ENCODE results near the gene USP11.

USP11 gene

GRCh38 chrX:47232803-47233332, at the start of gene USP11:
Gene USP11 (plus strand): TSS chrX:47233009. CDS start chrX:47233044, 35 bp downstream.
- DNase-seq, result peak; percentile 61
- ATAC-seq, result peak; percentile 48

- no peak for ATAC-seq
- DNase-seq, result no peak
These were observed 48.3 kb upstream of the USP11 start for GRCh38 chrX:47184486-47184885.

GRCh38 chrX:47185241-47185640, 47.6 kb upstream of the USP11 start:
- no peak for DNase-seq
- no peak for ATAC-seq

- DNase-seq, result no peak
These were observed 46.6 kb upstream of the USP11 start for GRCh38 chrX:47186096-47186740.

GRCh38 chrX:47187106-47187677, 45.6 kb upstream of the USP11 start:
- DNase-seq (no peak), ATAC-seq (no peak)

More at GRCh38 chrX:47186096-47186740, 46.6 kb upstream of the USP11 start:
- ATAC-seq, result no peak

DNA sequence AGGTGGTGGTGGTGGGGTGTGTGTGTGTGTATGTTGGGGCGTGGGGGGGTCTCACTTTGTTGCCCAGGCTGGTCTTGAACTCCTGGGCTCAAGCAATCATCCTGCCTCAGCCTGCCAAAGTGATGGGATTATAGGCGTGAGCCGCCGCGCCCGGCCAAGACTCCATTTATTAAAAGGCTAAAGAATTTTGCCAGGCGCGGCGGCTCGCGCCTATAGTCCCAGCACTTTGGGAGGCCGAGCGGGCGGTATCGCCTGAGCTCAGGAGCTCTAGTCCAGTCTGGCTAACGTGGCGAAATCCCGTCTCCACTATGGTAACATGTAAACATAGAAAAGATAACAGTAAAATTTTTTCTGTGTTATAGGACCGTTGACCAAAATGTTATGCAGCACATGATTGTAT, 42.9 kb upstream of the USP11 start:
- no peak for DNase-seq
- ATAC-seq, result no peak

DNA sequence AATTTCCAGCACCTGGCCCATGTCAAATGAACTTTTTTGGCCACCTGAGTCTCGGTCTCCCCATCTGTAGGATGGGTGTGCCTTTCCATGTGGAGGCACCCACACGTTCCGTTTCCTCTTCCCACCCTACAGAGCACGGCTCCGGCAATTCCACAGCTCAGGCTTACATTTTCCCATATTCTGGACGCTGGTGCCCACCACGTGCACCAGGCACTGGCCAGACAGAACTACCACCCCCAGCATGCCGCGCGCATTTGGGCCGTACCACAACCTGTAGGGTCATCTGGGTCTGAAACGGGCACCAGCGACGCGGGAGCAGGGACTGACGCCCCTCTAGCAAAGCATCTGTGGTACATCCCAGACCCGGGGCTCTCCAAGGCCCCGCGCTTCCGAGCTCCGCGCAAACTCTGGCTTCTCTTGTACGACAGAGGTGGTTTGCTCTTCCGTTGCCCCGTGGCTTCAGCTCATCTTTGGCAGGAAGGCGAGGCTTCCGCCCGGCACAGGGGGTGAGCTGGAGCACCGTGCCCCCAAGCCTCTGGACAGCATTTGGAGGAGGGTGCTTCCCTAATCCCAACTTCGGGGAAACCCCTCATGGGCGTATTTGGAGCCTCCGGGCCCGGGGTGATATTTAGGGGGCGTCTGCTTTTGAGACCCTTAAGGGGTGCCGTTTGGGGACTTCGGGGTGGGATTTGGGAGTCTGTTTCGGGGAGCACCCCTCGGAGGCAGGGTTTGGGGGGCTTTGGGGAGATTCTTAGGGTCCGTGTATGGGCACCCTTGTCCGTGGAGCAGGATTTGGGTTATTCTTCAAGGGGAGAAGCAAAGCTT, 42.2 kb upstream of the USP11 start:
- ATAC-seq (peak; percentile 84), DNase-seq (peak; percentile 81)

GRCh38 chrX:47191331-47191730, 41.5 kb upstream of the USP11 start:
- peak; percentile 47 for DNase-seq
- no peak for ATAC-seq

DNA sequence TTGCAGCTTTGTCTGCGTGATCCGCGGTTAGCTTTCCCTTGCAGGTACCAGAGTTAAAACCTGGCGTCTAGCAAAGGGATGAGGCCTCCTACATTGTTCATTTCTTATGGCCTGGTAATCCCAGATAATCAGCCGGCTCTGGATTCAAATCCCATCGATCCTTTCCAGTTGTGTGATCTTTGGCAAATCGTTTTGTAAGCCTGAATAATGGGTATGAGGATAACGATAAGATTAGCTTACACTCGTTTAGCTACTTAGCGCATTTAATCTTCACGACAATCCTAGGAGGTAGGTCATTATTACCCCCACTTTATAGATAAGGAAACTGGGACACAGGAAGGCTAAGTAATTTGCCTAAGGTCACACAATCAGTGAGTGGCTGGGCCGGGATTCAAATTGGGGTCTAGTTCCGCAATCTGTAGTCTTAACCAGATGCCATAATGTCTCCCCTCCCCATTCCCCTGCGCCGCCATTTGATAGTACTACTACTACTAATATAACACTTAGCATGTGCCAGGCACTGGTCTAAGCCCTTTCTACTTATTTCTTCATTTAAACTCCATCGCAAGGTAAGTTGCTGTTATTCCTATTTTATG, 40.9 kb upstream of the USP11 start:
- no peak for DNase-seq
- no peak for ATAC-seq

DNA sequence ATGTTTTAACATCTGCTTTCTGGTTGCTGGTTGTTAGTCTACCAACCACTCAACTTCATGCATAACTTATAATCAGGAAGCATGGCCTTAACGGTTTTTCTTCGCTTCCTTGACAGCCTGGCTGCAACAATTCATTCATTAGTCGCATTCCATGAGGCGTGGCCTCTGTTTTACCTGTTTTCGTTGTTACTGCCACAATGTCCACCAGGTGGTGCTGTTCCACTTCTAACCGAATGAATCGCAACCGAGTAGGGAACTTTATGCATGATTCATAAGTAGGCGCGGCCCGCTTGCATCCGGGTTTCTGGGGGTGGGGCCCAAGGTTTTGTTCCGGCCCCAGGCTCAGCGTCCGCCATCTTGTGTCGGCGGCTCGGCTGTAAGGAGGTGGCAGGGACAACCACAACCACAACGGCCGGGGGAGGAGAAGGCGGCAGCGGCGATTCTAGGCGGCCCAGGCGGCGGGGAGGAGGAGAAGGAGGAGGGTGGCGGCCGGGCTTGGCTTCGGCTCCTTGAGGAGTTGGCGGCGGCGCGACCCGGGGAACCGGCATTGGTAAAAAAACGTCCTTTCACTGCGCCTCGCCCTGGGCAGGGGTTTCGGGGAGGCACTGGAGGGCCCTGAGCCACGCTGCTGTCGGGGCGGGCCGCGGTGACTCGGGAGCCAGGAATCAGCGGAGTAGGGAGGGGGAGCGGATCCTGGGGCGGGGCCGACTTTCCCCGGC, 39.2 kb upstream of the USP11 start, which contains the start of gene UBA1:
TSS of gene UBA1 (plus strand) at position 355 of the 719 bp plus-strand sequence. CDS start 4,974 bp downstream, outside the sequence.
- DNase-seq (peak; percentile 88), ATAC-seq (peak; percentile 65)

DNA sequence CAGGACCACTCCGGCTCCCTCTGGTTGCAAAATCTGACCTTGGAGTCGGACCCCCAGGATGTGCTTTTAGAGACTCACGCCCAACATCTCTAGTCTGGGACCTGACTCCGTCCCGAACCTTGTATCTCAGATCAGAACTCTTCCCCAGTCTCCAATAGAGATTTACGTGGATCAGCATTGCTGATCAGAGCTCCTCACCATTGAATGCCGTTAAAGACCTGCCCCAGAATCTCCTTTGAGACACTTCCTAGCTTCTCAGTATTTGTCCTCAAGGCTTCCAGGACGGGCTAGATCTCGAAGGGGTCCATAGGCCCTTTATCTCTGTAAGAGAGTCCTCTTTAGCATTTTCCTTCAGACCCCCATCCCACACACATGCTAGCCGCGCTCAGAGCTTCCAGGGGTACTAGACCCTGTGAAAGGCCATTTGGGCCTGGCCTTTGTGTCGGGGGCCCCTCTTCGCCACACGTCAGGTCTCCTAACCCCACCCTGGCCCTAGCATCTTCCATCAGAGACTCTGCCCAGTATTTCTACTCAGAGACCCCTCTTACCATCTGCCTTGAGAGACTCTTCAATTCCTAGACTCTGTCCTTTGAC, 38.5 kb upstream of the USP11 start:
- ATAC-seq (no peak), DNase-seq (no peak)

GRCh38 chrX:47196098-47196497, 36.7 kb upstream of the USP11 start:
- DNase-seq (no peak), ATAC-seq (no peak)

- ATAC-seq (no peak), DNase-seq (no peak)
These were observed 35.3 kb upstream of the USP11 start for GRCh38 chrX:47197526-47197925.

- DNase-seq (no peak), ATAC-seq (no peak)
These were observed 34.7 kb upstream of the USP11 start for GRCh38 chrX:47198026-47198686.

GRCh38 chrX:47198687-47199080, 34.1 kb upstream of the USP11 start:
- ATAC-seq, result no peak
- DNase-seq, result no peak

- ATAC-seq (no peak), DNase-seq (no peak)
These were observed 33.5 kb upstream of the USP11 start for GRCh38 chrX:47199286-47199685.

DNA sequence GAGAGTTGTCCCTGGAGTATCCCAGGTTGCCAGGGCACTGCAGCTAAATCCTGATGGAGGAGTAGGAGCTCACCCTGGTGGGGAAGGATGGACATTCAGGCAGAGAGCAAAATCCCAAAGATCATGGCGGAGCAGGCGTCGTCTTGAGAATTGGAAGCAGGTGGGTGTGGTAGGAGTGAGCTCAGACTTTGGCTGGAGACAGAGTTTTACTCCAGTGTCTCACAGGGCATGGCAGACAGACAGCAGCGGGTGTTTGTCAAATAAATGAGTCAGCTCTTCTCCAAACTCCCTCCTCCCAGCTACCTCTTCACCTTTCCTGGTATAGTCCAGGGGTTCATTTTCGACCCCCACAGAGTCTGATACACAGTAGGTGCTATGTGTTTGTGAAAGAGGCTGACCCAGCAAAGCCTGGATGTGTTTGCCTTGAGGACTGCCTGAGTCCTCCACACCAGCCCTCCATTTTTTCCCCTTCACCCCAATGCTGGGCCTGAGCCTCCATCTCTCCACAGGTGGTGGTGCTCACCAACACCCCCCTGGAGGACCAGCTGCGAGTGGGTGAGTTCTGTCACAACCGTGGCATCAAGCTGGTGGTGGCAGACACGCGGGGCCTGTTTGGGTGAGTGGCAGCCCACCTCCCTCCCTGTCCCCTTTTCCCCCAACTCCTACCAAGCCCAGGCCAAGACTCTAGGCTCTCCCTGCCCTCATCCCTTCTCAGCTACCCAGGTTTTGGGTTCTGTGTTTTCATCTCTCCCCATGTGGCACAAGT, 32.2 kb upstream of the USP11 start:
- DNase-seq (no peak), ATAC-seq (no peak)

DNA sequence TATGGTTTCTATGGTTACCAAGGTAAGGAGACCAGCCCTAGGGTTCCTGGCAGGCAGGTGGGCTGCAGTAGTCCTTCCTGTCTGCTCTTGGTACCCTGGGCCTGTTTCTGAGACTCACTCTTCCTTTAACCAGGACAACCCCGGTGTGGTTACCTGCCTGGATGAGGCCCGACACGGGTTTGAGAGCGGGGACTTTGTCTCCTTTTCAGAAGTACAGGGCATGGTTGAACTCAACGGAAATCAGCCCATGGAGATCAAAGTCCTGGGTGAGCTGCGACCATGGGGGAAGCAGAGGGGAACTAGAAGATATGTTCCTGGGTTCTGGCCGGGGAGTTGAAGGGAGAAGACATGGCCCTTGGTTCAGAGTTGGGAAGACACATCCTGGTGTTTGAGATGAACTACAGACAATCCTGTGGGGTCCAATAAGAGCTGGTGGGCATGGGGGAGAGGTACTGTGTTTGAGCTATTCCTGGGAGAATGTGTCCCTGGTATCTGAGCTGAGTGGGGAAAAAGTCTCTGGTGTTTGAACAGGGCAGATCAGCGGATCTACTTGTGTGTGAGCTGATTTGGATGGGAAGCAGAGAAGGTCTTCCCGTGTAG, 31.4 kb upstream of the USP11 start:
- DNase-seq, result no peak
- ATAC-seq, result no peak

GRCh38 chrX:47202316-47202715, 30.5 kb upstream of the USP11 start:
- DNase-seq, result no peak
- ATAC-seq, result no peak

- DNase-seq, result no peak
- no peak for ATAC-seq
These were observed 29.9 kb upstream of the USP11 start for GRCh38 chrX:47202877-47203276.
